Osteoblast (primary cell): ENCODE measurements around the gene BUD23. TPM values are rescaled to one million over a fixed set of nuclear protein-coding genes. Genes with fewer than 3 reads are reported as not detected.

ENCODE experiments used
- DNase-seq: peaks from one replicate; pipeline ENCODE4 v3.0.0; 2011; ENCODE audit warnings: low spot score, mixed read lengths; ENCODE audit not compliant: insufficient read length; ENCODE audit errors: missing footprints
- H2AFZ ChIP-seq: 2 replicates; pipeline ENCODE4 v1.6.0; 2011; ENCODE audit warnings: mild to moderate bottlenecking, low read length
- H3K27ac ChIP-seq: 2 replicates; pipeline ENCODE4 v1.5.1; 2011; ENCODE audit warnings: mild to moderate bottlenecking, low read depth, low read length, moderate library complexity
- H3K27me3 ChIP-seq: 2 replicates; pipeline ENCODE4 v1.6.0; 2012; ENCODE audit warnings: mild to moderate bottlenecking, control low read depth, inconsistent platforms, low read length, moderate library complexity; ENCODE audit not compliant: insufficient read depth
- H3K36me3 ChIP-seq: 2 replicates; pipeline ENCODE4 v1.5.1; 2011; ENCODE audit warnings: mild to moderate bottlenecking, low read length, control low read depth, moderate library complexity; ENCODE audit not compliant: insufficient read depth
- H3K4me1 ChIP-seq: 2 replicates; pipeline ENCODE4 v1.5.1; 2011; ENCODE audit warnings: mild to moderate bottlenecking, low read length, control low read depth, moderate library complexity; ENCODE audit not compliant: insufficient read depth
- H3K4me2 ChIP-seq: 2 replicates; pipeline ENCODE4 v1.6.0; 2011; ENCODE audit warnings: mild to moderate bottlenecking, low read length; ENCODE audit not compliant: insufficient read depth
- H3K4me3 ChIP-seq: fragments of 200-600 bp; sonication (generic); 3 replicates; pipeline ENCODE4 v1.5.1; 2012; ENCODE audit warnings: mild to moderate bottlenecking, low read length, inconsistent platforms; ENCODE audit not compliant: insufficient read depth
- H3K79me2 ChIP-seq: 2 replicates; pipeline ENCODE4 v1.6.0; 2012; ENCODE audit warnings: mild to moderate bottlenecking, low read length, control low read depth, inconsistent platforms; ENCODE audit not compliant: insufficient read depth
- H3K9me3 ChIP-seq: 2 replicates; pipeline ENCODE4 v1.5.1; 2011; ENCODE audit warnings: low read depth, low read length, control low read depth
- H4K20me1 ChIP-seq: 2 replicates; pipeline ENCODE4 v1.6.0; 2012; ENCODE audit warnings: mild to moderate bottlenecking, low read length, control low read depth; ENCODE audit not compliant: insufficient read depth
- total RNA-seq: library from RNA; depleted of rRNA; stranded (reverse); fragments of >200 nt; gene quantifications from 2 replicates; pipeline ENCODE4 v1.2.3, GENCODE V29; 2012
- TF ChIP-seq, protein P1 (sequence below): IDR thresholded peaks from 2 replicates; pipeline ENCODE4 v1.5.1; 2011; ENCODE audit warnings: mild to moderate bottlenecking, low read depth, low read length, moderate library complexity; ENCODE audit errors: extremely low read depth

Gene BUD23
- total RNA-seq, 1 donor: 36.9 TPM

DNA sequence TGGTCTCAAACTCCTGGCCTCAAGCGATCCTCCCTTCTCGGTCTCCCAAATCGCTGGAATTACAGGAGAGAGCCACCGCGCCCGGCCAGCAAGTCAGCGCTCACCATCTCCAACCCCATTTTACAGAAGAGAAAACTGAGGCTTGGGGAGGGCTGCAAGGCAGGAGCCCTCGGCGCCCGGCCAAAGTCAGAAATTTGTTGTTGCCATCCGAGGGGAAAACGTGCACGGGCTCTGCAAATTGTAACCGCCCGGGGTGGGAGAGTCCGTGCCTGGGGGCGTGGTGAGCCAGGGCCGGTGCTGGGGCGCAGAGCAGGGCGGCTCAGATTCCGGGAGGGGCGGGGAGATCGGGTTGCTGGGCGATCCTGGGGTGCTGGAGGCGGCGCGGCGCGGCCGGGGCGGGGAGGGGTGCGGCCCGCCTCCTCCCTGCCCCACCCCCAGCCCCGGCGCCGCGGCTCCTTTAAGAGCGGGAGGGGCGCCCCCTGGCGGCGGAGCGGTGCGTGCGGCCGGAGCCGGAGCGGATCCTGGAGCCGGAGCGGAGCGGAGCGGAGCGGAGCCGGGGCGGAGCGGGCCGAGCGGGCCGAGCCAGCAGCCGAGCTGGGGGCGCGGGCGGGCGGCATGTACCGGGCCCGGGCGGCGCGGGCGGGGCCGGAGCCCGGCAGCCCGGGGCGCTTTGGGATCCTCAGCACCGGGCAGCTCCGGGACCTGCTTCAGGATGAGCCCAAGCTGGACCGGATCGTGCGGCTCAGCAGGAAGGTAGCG, 15.9 kb upstream of the BUD23 start, which contains the start of gene VPS37D:
Gene VPS37D, plus strand, starts transcription at position 488 of the 759 bp plus-strand sequence. Its CDS starts 128 bp downstream, at position 616.
- Histone ChIP-seq H3K27ac (no peak within 1 kb of the TSS), H3K9me3 (no peaks in the 10 kb centered on the region), H2AFZ (peak within 1 kb of the TSS; percentile 85), H3K4me1 (peaks cover 7% of the 10 kb centered on the region), H4K20me1 (peaks cover 4% of the 10 kb centered on the region), H3K4me2 (peak within 1 kb of the TSS; percentile 89), H3K36me3 (no peaks in the 10 kb centered on the region), H3K27me3 (peaks cover 7% of the 10 kb centered on the region), H3K4me3 (peak within 1 kb of the TSS; percentile 77), H3K79me2 (peaks cover 2% of the 10 kb centered on the region)
- TF ChIP-seq, protein P1, sequence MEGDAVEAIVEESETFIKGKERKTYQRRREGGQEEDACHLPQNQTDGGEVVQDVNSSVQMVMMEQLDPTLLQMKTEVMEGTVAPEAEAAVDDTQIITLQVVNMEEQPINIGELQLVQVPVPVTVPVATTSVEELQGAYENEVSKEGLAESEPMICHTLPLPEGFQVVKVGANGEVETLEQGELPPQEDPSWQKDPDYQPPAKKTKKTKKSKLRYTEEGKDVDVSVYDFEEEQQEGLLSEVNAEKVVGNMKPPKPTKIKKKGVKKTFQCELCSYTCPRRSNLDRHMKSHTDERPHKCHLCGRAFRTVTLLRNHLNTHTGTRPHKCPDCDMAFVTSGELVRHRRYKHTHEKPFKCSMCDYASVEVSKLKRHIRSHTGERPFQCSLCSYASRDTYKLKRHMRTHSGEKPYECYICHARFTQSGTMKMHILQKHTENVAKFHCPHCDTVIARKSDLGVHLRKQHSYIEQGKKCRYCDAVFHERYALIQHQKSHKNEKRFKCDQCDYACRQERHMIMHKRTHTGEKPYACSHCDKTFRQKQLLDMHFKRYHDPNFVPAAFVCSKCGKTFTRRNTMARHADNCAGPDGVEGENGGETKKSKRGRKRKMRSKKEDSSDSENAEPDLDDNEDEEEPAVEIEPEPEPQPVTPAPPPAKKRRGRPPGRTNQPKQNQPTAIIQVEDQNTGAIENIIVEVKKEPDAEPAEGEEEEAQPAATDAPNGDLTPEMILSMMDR: peak; percentile 47
- peak; percentile 100 for DNase-seq

DNA sequence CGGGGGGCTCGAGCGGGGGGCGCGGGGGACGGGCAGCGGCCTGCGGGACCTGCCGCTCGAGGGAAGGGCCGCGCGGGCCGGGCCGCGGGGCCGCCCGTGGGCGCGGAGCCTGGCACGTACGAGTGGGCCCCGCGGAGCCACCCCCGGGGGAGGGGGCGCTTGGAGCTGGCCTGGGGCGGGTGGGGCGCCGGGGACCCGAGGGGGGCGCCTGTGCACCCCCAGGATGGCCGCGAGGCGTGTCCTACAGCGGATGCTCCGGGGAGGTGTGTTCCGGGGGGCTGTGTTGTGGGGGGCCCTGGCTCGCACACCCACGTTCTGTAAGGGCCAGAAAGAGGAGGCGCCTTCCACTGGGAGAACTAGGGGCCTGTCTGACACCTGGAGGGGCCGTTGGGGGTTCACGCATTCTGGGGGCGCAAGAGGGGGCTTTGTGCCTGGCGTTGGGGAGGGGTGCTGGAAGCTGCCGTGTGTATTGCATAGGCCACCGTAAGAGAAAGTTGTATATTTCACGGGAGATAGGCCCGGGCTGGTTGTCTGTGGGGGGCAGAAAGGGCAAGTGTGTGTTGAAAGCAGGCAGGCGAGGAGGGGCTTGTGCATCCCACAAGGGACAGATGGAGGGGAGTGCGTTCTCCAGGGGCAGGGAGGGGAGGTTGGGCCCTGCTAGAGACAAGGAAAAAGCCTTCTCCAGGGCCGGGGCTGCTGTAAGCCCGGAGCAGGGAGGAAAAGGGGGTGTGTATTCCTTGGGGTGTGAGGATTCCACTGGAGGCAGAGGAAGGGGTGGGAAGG, 15.1 kb upstream of the BUD23 start:
- peaks cover 7% of the 10 kb centered on the region for H3K27me3 ChIP-seq
- peaks cover 2% of the 10 kb centered on the region for H3K79me2 ChIP-seq
- H3K4me2 ChIP-seq: peak overlapping the region; percentile 89
- peak overlapping the region; percentile 77 for H3K4me3 ChIP-seq
- no peaks in the 10 kb centered on the region for H3K36me3 ChIP-seq
- peaks cover 4% of the 10 kb centered on the region for H4K20me1 ChIP-seq
- DNase-seq: peak; percentile 95
- TF ChIP-seq, protein P1: no peak
- no peaks in the 10 kb centered on the region for H3K9me3 ChIP-seq
- H3K27ac ChIP-seq: no peak overlapping the region
- H3K4me1 ChIP-seq: peaks cover 7% of the 10 kb centered on the region
- H2AFZ ChIP-seq: peak overlapping the region; percentile 85

DNA sequence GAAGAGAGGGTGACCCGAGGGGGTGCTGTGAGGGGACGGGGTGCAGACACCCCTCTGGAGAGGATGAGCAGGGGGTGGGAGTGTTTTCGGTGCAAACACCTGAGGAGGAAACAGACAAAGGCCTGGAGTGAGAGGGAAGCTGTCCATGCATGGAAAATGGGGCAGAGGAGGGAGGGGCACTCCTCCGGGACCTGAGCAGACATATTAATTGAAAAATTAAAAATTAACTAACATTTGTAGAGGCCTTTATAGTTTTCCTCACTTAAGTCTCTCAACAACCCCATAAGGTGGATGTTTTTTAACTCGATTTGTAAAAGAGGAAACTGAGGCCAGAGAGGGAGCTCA, 14.5 kb upstream of the BUD23 start:
- H3K36me3 ChIP-seq: no peaks in the 10 kb centered on the region
- peak overlapping the region; percentile 77 for H3K4me3 ChIP-seq
- TF ChIP-seq, protein P1: no peak
- H2AFZ ChIP-seq: peak overlapping the region; percentile 85
- no peak overlapping the region for H3K27ac ChIP-seq
- H3K27me3 ChIP-seq: peaks cover 7% of the 10 kb centered on the region
- DNase-seq: peak; percentile 39
- peaks cover 7% of the 10 kb centered on the region for H3K4me1 ChIP-seq
- peaks cover 4% of the 10 kb centered on the region for H4K20me1 ChIP-seq
- peaks cover 2% of the 10 kb centered on the region for H3K79me2 ChIP-seq
- no peaks in the 10 kb centered on the region for H3K9me3 ChIP-seq
- peak overlapping the region; percentile 89 for H3K4me2 ChIP-seq

DNA sequence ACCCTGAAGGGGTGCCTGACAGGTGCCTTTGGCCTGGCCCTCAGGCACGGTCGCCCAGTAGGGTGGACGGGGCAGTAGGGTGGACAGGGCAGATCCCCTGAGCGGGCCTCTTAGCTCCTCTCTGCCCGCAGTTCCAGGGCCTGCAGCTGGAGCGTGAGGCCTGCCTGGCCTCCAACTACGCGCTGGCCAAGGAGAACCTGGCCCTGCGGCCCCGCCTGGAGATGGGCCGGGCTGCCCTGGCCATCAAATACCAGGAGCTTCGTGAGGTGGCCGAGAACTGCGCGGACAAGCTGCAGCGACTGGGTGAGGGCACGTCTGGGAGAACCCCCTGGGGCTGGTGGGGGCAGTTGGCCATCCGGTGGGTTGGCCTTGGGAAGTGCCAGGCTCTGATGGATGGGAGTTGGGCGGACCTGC, 14.1 kb upstream of the BUD23 start:
- no peaks in the 10 kb centered on the region for H3K9me3 ChIP-seq
- H4K20me1 ChIP-seq: peaks cover 4% of the 10 kb centered on the region
- no peaks in the 10 kb centered on the region for H3K36me3 ChIP-seq
- H3K27ac ChIP-seq: no peak overlapping the region
- peaks cover 7% of the 10 kb centered on the region for H3K4me1 ChIP-seq
- TF ChIP-seq, protein P1: no peak
- DNase-seq: peak; percentile 77
- H3K4me2 ChIP-seq: no peak overlapping the region
- H3K4me3 ChIP-seq: no peak overlapping the region
- H3K27me3 ChIP-seq: peaks cover 7% of the 10 kb centered on the region
- H2AFZ ChIP-seq: no peak overlapping the region
- H3K79me2 ChIP-seq: peaks cover 2% of the 10 kb centered on the region
